IMR-90 (cell line): ENCODE data around the gene TIFAB. TPM values are rescaled to one million over a fixed set of nuclear protein-coding genes. Genes with fewer than 3 reads are reported as not detected.

ENCODE experiments used
- ATAC-seq: fragments of 200-7000 bp; cut with Tn5 transposase; 2 replicates; pipeline ENCODE4 v1.9.1; 2020; ENCODE audit warnings: low read depth, mild to moderate bottlenecking, moderate library complexity
- BruUV-seq: library from RNA; stranded (reverse); fragments of 400-500 nt; replicated peaks from 2 replicates; lab custom pipeline; 2021; lab: Mats Ljungman, UMichigan
- CTCF ChIA-PET: fragments of 300-600 bp; formaldehyde crosslinking; extraction: SDS; loops from one replicate; lab custom pipeline; 2021; ENCODE audit warnings: antibody characterized with exemption; lab: Yijun Ruan, JAX
- POLR2A ChIA-PET: fragments of 300-600 bp; sonication (Branson Sonifier 250); formaldehyde crosslinking; loops from one replicate; lab custom pipeline; 2022; ENCODE audit warnings: antibody characterized with exemption; ENCODE audit not compliant: unreplicated experiment; lab: Charles Lee
- DNase-seq: peaks from one replicate; pipeline ENCODE4 v3.0.0; 2013
- H2AFZ ChIP-seq: replicated peaks from 2 replicates; pipeline ENCODE3; 2013; ENCODE audit warnings: low read length, mild to moderate bottlenecking; ENCODE audit not compliant: poor library complexity
- H2AK5ac ChIP-seq: 2 replicates; pipeline ENCODE4 v1.6.1; 2013; ENCODE audit warnings: low read depth, low read length, inconsistent platforms
- H2AK9ac ChIP-seq: replicated peaks from 2 replicates; pipeline ENCODE3; 2013; ENCODE audit warnings: mild to moderate bottlenecking, low read depth, low read length, moderate library complexity; ENCODE audit not compliant: poor library complexity
- H2BK120ac ChIP-seq: 2 replicates; pipeline ENCODE4 v1.6.1; 2013; ENCODE audit warnings: low read depth, low read length, inconsistent platforms
- H2BK15ac ChIP-seq: 3 replicates; pipeline ENCODE4 v1.6.1; 2013; ENCODE audit warnings: low read depth, low read length, inconsistent platforms
- H2BK20ac ChIP-seq: 2 replicates; pipeline ENCODE4 v1.6.1; 2013; ENCODE audit warnings: low read depth, mild to moderate bottlenecking, inconsistent platforms, low read length, moderate library complexity
- H2BK5ac ChIP-seq: 2 replicates; pipeline ENCODE4 v1.6.1; 2013; ENCODE audit warnings: mild to moderate bottlenecking, low read depth, low read length, inconsistent platforms; ENCODE audit not compliant: poor library complexity, severe bottlenecking
- H3K14ac ChIP-seq: replicated peaks from 2 replicates; pipeline ENCODE4 v1.6.1; 2013; ENCODE audit warnings: low read depth, low read length, inconsistent platforms
- H3K18ac ChIP-seq: 2 replicates; pipeline ENCODE4 v1.6.1; 2013; ENCODE audit warnings: low read depth, low read length, control low read depth
- H3K23ac ChIP-seq: 2 replicates; pipeline ENCODE4 v1.6.1; 2013; ENCODE audit warnings: low read depth, low read length, inconsistent platforms
- H3K27ac ChIP-seq: 2 replicates; pipeline ENCODE4 v1.5.1; 2013; ENCODE audit warnings: mild to moderate bottlenecking, control low read depth, low read length; ENCODE audit not compliant: insufficient read depth
- H3K27me3 ChIP-seq: 2 replicates; pipeline ENCODE4 v1.6.1; 2013; ENCODE audit warnings: low read length; ENCODE audit not compliant: control insufficient read depth, insufficient read depth
- H3K36me3 ChIP-seq: 2 replicates; pipeline ENCODE4 v1.6.1; 2013; ENCODE audit warnings: low read length, mixed read lengths; ENCODE audit not compliant: control insufficient read depth, insufficient read depth
- H3K4ac ChIP-seq: 2 replicates; pipeline ENCODE4 v1.6.1; 2013; ENCODE audit warnings: low read depth, low read length, inconsistent platforms
- H3K4me1 ChIP-seq: 2 replicates; pipeline ENCODE4 v1.6.1; 2013; ENCODE audit warnings: low read length, mixed read lengths; ENCODE audit not compliant: control insufficient read depth, insufficient read depth
- H3K4me2 ChIP-seq: 2 replicates; pipeline ENCODE4 v1.6.1; 2013; ENCODE audit warnings: low read depth, mild to moderate bottlenecking, control low read depth, low read length, moderate library complexity
- H3K4me3 ChIP-seq: 2 replicates; pipeline ENCODE4 v1.5.1; 2013; ENCODE audit warnings: low read depth, mild to moderate bottlenecking, control low read depth, low read length, moderate library complexity; ENCODE audit not compliant: insufficient read depth
- H3K56ac ChIP-seq: 2 replicates; pipeline ENCODE4 v1.6.1; 2013; ENCODE audit warnings: low read length, inconsistent platforms; ENCODE audit not compliant: insufficient read depth; ENCODE audit errors: extremely low read depth
- H3K79me1 ChIP-seq, 2 experiments: 2 replicates each; pipeline ENCODE4 v1.6.1; 2013; ENCODE audit warnings: low read length in 2 of 2, inconsistent platforms in 1 of 2, low read depth in 1 of 2
- H3K9ac ChIP-seq: 2 replicates; pipeline ENCODE4 v1.6.1; 2013; ENCODE audit warnings: low read depth, low read length, control low read depth
- H3K9me1 ChIP-seq: 2 replicates; pipeline ENCODE4 v1.6.1; 2013; ENCODE audit warnings: low read length, inconsistent platforms; ENCODE audit not compliant: insufficient read depth
- H3K9me3 ChIP-seq: 2 replicates; pipeline ENCODE4 v1.6.1; 2013; ENCODE audit warnings: low read length; ENCODE audit not compliant: control insufficient read depth, insufficient read depth
- H4K20me1 ChIP-seq: 2 replicates; pipeline ENCODE4 v1.6.1; 2013; ENCODE audit warnings: low read length, inconsistent platforms; ENCODE audit not compliant: insufficient read depth
- H4K5ac ChIP-seq: 2 replicates; pipeline ENCODE4 v1.6.1; 2013; ENCODE audit warnings: mild to moderate bottlenecking, low read depth, low read length, control low read depth
- H4K8ac ChIP-seq, 2 experiments: 2 replicates each; pipeline ENCODE4 v1.6.1; 2013; ENCODE audit warnings: low read depth in 2 of 2, low read length in 2 of 2, control low read depth in 1 of 2, inconsistent platforms in 1 of 2
- H4K91ac ChIP-seq: 2 replicates; pipeline ENCODE4 v1.6.1; 2013; ENCODE audit warnings: low read depth, low read length, inconsistent platforms; ENCODE audit not compliant: insufficient read depth
- BHLHE40 ChIP-seq: fragments of 150-350 bp; IDR thresholded peaks from 2 replicates; pipeline ENCODE4 v1.6.1; 2016; ENCODE audit warnings: mild to moderate bottlenecking, low read depth, low read length
- FOS ChIP-seq: fragments of 150-350 bp; IDR thresholded peaks from 2 replicates; pipeline ENCODE4 v1.6.1; 2016; ENCODE audit warnings: low read depth, low read length
- MAFK ChIP-seq: IDR thresholded peaks from 2 replicates; pipeline ENCODE4 v1.6.1; 2012; ENCODE audit warnings: low read depth, low read length, improper control_type of control experiment
- MAZ ChIP-seq: IDR thresholded peaks from 2 replicates; pipeline ENCODE4 v1.6.1; 2012; ENCODE audit warnings: low read depth, mild to moderate bottlenecking, low read length, improper control_type of control experiment, moderate library complexity, borderline replicate concordance
- MXI1 ChIP-seq: IDR thresholded peaks from 2 replicates; pipeline ENCODE4 v1.6.1; 2012; ENCODE audit warnings: low read depth, mild to moderate bottlenecking, low read length, moderate library complexity, borderline replicate concordance
- NFE2L2 ChIP-seq: fragments of 150-350 bp; IDR thresholded peaks from 2 replicates; pipeline ENCODE4 v1.6.1; 2016; ENCODE audit warnings: low read depth, mild to moderate bottlenecking, low read length
- RAD21 ChIP-seq: IDR thresholded peaks from 2 replicates; pipeline ENCODE4 v1.6.1; 2012; ENCODE audit warnings: low read length, improper control_type of control experiment
- RCOR1 ChIP-seq: IDR thresholded peaks from 2 replicates; pipeline ENCODE4 v1.6.1; 2012; ENCODE audit warnings: mild to moderate bottlenecking, low read length, improper control_type of control experiment; ENCODE audit not compliant: insufficient replicate concordance
- RFX5 ChIP-seq: IDR thresholded peaks from 2 replicates; pipeline ENCODE4 v1.8.0; 2012; ENCODE audit warnings: low read depth, mild to moderate bottlenecking, low read length, moderate library complexity
- SMC3 ChIP-seq: fragments of 150-350 bp; IDR thresholded peaks from 2 replicates; pipeline ENCODE4 v1.6.1; 2016; ENCODE audit warnings: low read depth, mild to moderate bottlenecking, antibody characterized with exemption, low read length, moderate library complexity
- WGBS, 2 experiments: methylation state at CpG; one replicate each; pipeline versions ENCODE4 v1.1.5 to v1.1.7; 2013; ENCODE audit warnings: missing lambda C conversion rate in 2 of 2; ENCODE audit not compliant: insufficient read length in 1 of 2; ENCODE audit errors: extremely low coverage in 2 of 2; 5-methylcytosine and 5-hydroxymethylcytosine counted together
- dilution Hi-C: fragments of 300-500 bp; cut with HindIII; formaldehyde crosslinking; loops from one replicate; pipeline ENCODE4 v1.14.3; 2018; ENCODE audit warnings: low sequenced_read_pairs; ENCODE audit not compliant: unreplicated experiment
- in situ Hi-C: fragments of 300-500 bp; cut with MboI; formaldehyde crosslinking; loops from 3 replicates; pipeline ENCODE4 v1.14.3; 2019; ENCODE audit warnings: low sequenced_read_pairs, inconsistent platforms, mixed read lengths
- intact Hi-C: fragments of 100-400 bp; cut with micrococcal nuclease; formaldehyde crosslinking; loops from 2 replicates; pipeline ENCODE4 v1.10.0; 2022
- polyA plus RNA-seq, 3 experiments: library from polyadenylated mRNA; depleted of rRNA; stranded (reverse); fragments of >200 nt; gene quantifications; 2 replicates each; pipeline ENCODE4 v1.2.3, GENCODE V29; 2012; ENCODE audit warnings: low replicate concordance in 1 of 3
- total RNA-seq: library from RNA; depleted of rRNA; stranded (reverse); fragments of >200 nt; gene quantifications from 2 replicates; pipeline ENCODE4 v1.2.3, GENCODE V29; 2012
- TF ChIP-seq, protein P1 (sequence below): fragments of 150-350 bp; IDR thresholded peaks from 2 replicates; pipeline ENCODE4 v1.6.1; 2017; ENCODE audit warnings: mild to moderate bottlenecking, antibody characterized with exemption, low read length, low read depth
- TF ChIP-seq, protein P2 (sequence below): conservative IDR thresholded peaks from 2 replicates; pipeline ENCODE4 v1.5.1; 2012; ENCODE audit warnings: mild to moderate bottlenecking, low read depth, low read length, improper control_type of control experiment

Gene TIFAB
- total and polyA plus RNA-seq, 2 of the 4 experiments (the other 2 are of a cell fraction), result not detected

DNA sequence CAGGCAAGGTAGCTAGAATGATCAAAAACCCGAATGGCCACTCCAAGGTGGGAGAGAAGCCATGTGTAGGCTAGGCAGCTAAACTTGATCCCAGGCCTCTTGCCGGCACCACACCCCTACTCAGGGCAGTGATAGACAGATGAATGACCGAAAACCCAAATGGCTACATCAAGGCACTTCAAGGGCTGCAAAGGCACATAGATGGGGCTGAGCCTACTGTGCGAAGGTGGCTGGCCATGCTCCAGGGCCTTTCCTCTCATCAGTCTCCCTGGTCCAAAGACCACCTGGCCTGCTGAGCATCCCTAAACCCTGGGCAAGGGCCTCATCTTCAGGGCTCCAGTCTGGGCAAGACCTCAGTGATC, 3.7 kb upstream of the TIFAB start:
- ATAC-seq, result no peak
- H2AK9ac ChIP-seq, result peak overlapping the region; percentile 35
- no peaks in the 10 kb centered on the region for H3K36me3 ChIP-seq
- H2BK5ac ChIP-seq, result peak overlapping the region; percentile 59
- POLR2A ChIA-PET, result no interaction called here
- H2BK15ac ChIP-seq, result no peak overlapping the region; the same call in 2 of the 3 replicates
- H3K79me1 ChIP-seq, result no peaks in the 10 kb centered on the region
- H3K4ac ChIP-seq, result peak overlapping the region; percentile 62
- H2BK20ac ChIP-seq, result peak overlapping the region; percentile 25; the same call in 1 of the 2 replicates
- H2BK120ac ChIP-seq, result peak overlapping the region; percentile 30
- no peak overlapping the region for H3K27ac ChIP-seq
- DNase-seq, result no peak
- peak overlapping the region; percentile 46 for H2AFZ ChIP-seq
- H3K9ac ChIP-seq, result no peak overlapping the region
- H2AK5ac ChIP-seq, result peak overlapping the region; percentile 18; the same call in 1 of the 2 replicates
- no peaks in the 10 kb centered on the region for H4K20me1 ChIP-seq
- no peaks in the 10 kb centered on the region for H3K9me3 ChIP-seq
- H3K56ac ChIP-seq, result no peak overlapping the region
- dilution Hi-C loops, result loop anchor here (25.0 kb wide), 1 partner anchor 106 kb away; no protein-coding TSS in a partner anchor
- peaks cover 12% of the 10 kb centered on the region for H3K4me1 ChIP-seq
- WGBS, 2 experiments, result 100% methylated on average over 1 of the region's 4 CpGs; no CpG with 5 or more reads in 1 of the 2 experiments
- H3K4me2 ChIP-seq, result peak overlapping the region; percentile 3; the same call in 1 of the 2 replicates
- no peak overlapping the region for H3K23ac ChIP-seq
- CTCF ChIA-PET, result interaction anchor here (1.3 to 1.9 kb wide), 2 partner anchors 11 to 110 kb away, joined by 5 to 7 read pairs; no protein-coding TSS in a partner anchor
- peak overlapping the region; percentile 21; the same call in 1 of the 2 replicates for H4K5ac ChIP-seq
- peak overlapping the region; percentile 26; the same call in 1 of the 2 replicates for H3K18ac ChIP-seq
- H4K91ac ChIP-seq, result peak overlapping the region; percentile 43
- H3K27me3 ChIP-seq, result peaks cover 26% of the 10 kb centered on the region
- intact Hi-C loops, result no loop called here
- peaks cover 5% of the 10 kb centered on the region for H3K9me1 ChIP-seq
- TF ChIP-seq MXI1 (no peak), SMC3 (no peak), NFE2L2 (no peak), MAFK (no peak), BHLHE40 (no peak), RFX5 (no peak), MAZ (no peak), RAD21 (no peak), RCOR1 (no peak), FOS (no peak)
- TF ChIP-seq, protein P1, sequence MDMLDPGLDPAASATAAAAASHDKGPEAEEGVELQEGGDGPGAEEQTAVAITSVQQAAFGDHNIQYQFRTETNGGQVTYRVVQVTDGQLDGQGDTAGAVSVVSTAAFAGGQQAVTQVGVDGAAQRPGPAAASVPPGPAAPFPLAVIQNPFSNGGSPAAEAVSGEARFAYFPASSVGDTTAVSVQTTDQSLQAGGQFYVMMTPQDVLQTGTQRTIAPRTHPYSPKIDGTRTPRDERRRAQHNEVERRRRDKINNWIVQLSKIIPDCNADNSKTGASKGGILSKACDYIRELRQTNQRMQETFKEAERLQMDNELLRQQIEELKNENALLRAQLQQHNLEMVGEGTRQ, result no peak
- TF ChIP-seq, protein P2, sequence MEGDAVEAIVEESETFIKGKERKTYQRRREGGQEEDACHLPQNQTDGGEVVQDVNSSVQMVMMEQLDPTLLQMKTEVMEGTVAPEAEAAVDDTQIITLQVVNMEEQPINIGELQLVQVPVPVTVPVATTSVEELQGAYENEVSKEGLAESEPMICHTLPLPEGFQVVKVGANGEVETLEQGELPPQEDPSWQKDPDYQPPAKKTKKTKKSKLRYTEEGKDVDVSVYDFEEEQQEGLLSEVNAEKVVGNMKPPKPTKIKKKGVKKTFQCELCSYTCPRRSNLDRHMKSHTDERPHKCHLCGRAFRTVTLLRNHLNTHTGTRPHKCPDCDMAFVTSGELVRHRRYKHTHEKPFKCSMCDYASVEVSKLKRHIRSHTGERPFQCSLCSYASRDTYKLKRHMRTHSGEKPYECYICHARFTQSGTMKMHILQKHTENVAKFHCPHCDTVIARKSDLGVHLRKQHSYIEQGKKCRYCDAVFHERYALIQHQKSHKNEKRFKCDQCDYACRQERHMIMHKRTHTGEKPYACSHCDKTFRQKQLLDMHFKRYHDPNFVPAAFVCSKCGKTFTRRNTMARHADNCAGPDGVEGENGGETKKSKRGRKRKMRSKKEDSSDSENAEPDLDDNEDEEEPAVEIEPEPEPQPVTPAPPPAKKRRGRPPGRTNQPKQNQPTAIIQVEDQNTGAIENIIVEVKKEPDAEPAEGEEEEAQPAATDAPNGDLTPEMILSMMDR, result no peak
- BruUV-seq, result no TSS peak
- peak overlapping the region in 1 of 2 experiments; percentile 48; a peak in 1 of 4 replicates for H4K8ac ChIP-seq
- peak overlapping the region; percentile 32; the same call in 1 of the 2 replicates for H3K14ac ChIP-seq
- H3K4me3 ChIP-seq, result no peak overlapping the region
- in situ Hi-C loops, result no loop called here
